ENCODE results near the gene C1QTNF9B. TPM values are rescaled to one million over a fixed set of nuclear protein-coding genes. Genes with fewer than 3 reads are reported as not detected.
"Not testable (repeated sequence)": the region's sequence is repeated elsewhere in the genome, so short reads cannot be mapped to it uniquely, and the experiment has no call there.

The C1QTNF9B gene
- polyA plus RNA-seq (2011; rRNA removed) = not detected in 2 replicates
- not detected in 2 replicates for polyA plus RNA-seq (2012; cell fraction: cytosol; rRNA removed)
- not detected in 2 replicates for polyA plus RNA-seq (2012; cell fraction: nucleus; rRNA removed)
- not detected in 3 replicates for polyA plus RNA-seq (2017; fragmentation: RNase III; extraction: RNeasy Plus Mini Kit Qiagen cat#74134 plus additional on column Dnase treatment)
- not detected in 2 replicates for polyA minus RNA-seq (2011; rRNA and poly(A)+ RNA removed)

DNA sequence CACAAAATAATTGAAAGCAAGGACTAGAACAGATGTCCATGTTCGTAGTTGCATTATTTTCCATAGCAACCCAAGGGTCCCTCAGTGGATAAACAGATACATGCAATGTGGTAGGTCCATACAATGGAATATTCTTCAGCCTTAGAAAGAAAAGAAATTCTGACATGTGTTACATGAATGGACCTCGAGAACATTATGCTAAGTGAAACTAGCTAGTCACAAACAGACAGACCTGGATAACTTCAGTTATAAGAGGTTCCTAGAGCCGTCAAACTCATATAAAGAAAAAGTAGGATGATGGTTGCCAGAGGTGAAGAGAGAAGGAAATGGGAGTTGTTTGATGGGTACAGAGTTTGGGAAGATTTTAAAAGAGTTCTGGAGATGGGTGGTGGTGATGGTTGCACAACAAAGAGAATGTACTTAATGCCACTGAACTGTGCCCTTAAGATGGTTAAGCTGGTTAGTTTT is at the start of gene C1QTNF9B:
Gene C1QTNF9B, minus strand, starts transcription at position 51 of the 468 bp plus-strand sequence.
- H3K4me3 ChIP-seq; ATAC-seq; CTCF ChIA-PET; H3K4me1 ChIP-seq; H3K4me2 ChIP-seq; DNase-seq (ENCODE audit: low read depth in 1 of 2, low spot score in 1 of 2); H3K9me3 ChIP-seq; FAIRE-seq; H3K27ac ChIP-seq; POLR2A ChIA-PET: not testable (repeated sequence)
- 30% methylated on average over 3 of the region's 3 CpGs for WGBS (ENCODE audit: missing lambda C conversion rate)

DNA sequence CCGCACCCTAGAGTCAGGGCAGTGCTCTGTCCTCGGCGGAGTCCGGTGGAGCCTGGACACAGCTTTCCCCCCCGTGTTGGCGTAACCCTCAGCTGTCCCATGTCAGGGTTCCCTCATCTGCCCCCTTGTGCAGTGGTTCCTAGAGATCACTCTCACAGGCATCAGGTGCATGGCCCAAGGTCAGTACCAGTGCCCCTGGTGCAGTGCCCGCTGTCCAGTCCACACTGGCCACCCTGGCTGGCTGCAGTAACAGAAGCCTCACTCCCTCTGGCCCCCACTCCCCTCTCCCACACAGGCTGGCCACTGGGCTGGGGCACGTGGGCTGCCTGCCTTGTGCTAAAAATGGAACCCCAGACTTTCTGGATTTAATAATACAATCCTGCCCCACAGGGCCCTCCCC is 49.6 kb upstream of the C1QTNF9B start:
- no peak overlapping the region for H3K4me3 ChIP-seq
- H3K4me2 ChIP-seq = no peak overlapping the region
- ATAC-seq (no peak), DNase-seq (ENCODE audit: low read depth in 1 of 2, low spot score in 1 of 2) (no peak), FAIRE-seq (no peak)
- 20% methylated on average over 1 of the region's 8 CpGs for WGBS (ENCODE audit: missing lambda C conversion rate)
- no peak overlapping the region for H3K27ac ChIP-seq
- TF ChIP-seq FOSB (CRISPR knock-in tag; IDR thresholded peaks at IDR 0.05) = no peak
- TF ChIP-seq POLR2AphosphoS2 (conservative IDR thresholded peaks at IDR 0.05; ENCODE audit: low read length) = no peak
- no peak for TF ChIP-seq KDM1A (IDR thresholded peaks at IDR 0.05; ENCODE audit: low read depth)
- no peak for TF ChIP-seq JUN (IDR thresholded peaks at IDR 0.05)
- POLR2A ChIA-PET = no interaction called here
- no peaks in the 10 kb centered on the region for H3K4me1 ChIP-seq
- CTCF ChIA-PET = interaction anchor here (5.7 kb wide), 1 partner anchor 13 kb away, joined by 40 read pairs; no protein-coding TSS in a partner anchor
- no peaks in the 10 kb centered on the region for H3K9me3 ChIP-seq

DNA sequence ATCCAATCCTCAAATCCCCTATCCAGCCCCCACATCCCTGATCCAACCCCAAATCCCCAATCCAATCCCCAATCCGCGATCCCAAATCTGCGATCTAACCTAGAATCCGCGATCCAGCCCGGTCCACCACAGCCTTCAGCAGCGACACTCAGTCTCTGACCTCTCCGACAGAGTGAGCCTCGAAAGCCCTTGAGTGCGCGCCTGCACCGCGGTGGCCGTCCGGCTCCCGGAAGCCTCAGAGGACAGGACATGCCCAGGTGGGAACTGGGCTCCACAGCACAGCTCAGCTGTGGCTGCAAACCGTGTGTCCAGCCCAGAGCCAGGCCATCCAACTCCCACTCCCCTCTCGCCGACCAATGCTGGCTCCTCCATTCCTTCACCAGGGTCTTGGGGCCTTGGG is 48.8 kb upstream of the C1QTNF9B start:
- no peak overlapping the region for H3K27ac ChIP-seq
- H3K4me3 ChIP-seq = no peak overlapping the region
- H3K4me2 ChIP-seq = no peak overlapping the region
- H3K9me3 ChIP-seq = no peaks in the 10 kb centered on the region
- WGBS (ENCODE audit: missing lambda C conversion rate) = 88% methylated on average over 19 of the region's 19 CpGs
- no peak for TF ChIP-seq KDM1A (IDR thresholded peaks at IDR 0.05; ENCODE audit: low read depth)
- no peak for TF ChIP-seq KDM5A (IDR thresholded peaks at IDR 0.05)
- TF ChIP-seq ELK1 (IDR thresholded peaks at IDR 0.05; ENCODE audit: low read depth, low read length) = no peak
- no peak for TF ChIP-seq ZFP36 (IDR thresholded peaks at IDR 0.05; ENCODE audit: borderline replicate concordance, partially characterized antibody)
- no peak for TF ChIP-seq FOSB (CRISPR knock-in tag; IDR thresholded peaks at IDR 0.05)
- no peak for TF ChIP-seq CHD2 (IDR thresholded peaks at IDR 0.05; ENCODE audit: low read length, partially characterized antibody)
- TF ChIP-seq HDAC2 (IDR thresholded peaks at IDR 0.05) = no peak
- TF ChIP-seq CBX2 (IDR thresholded peaks at IDR 0.05; ENCODE audit: borderline replicate concordance, low read depth) = no peak
- no peak for TF ChIP-seq MAFK (IDR thresholded peaks at IDR 0.05; ENCODE audit: partially characterized antibody)
- no peak for TF ChIP-seq GATA3 (IDR thresholded peaks at IDR 0.05; ENCODE audit: borderline replicate concordance)
- H3K4me1 ChIP-seq = no peaks in the 10 kb centered on the region
- FAIRE-seq (no peak), DNase-seq (ENCODE audit: low read depth in 1 of 2, low spot score in 1 of 2) (no peak), ATAC-seq (no peak)
- POLR2A ChIA-PET = no interaction called here
- CTCF ChIA-PET = no interaction called here

GRCh38 chr13:23945612-23946011 is 48.3 kb upstream of the C1QTNF9B start:
- Histone ChIP-seq H3K4me2 (no peak overlapping the region), H3K27ac (no peak overlapping the region), H3K9me3 (no peaks in the 10 kb centered on the region), H3K4me3 (no peak overlapping the region), H3K4me1 (no peaks in the 10 kb centered on the region)
- POLR2A ChIA-PET = no interaction called here
- 78% methylated on average over 4 of the region's 28 CpGs for WGBS (ENCODE audit: missing lambda C conversion rate)
- CTCF ChIA-PET = no interaction called here
- TF ChIP-seq CBX2 (IDR thresholded peaks at IDR 0.05; ENCODE audit: borderline replicate concordance, low read depth) (no peak), MAFK (IDR thresholded peaks at IDR 0.05; ENCODE audit: partially characterized antibody) (no peak), KDM1A (IDR thresholded peaks at IDR 0.05; ENCODE audit: low read depth) (no peak), HOXB13 (CRISPR knock-in tag; IDR thresholded peaks at IDR 0.05; ENCODE audit: low read depth) (no peak), RCOR1 (IDR thresholded peaks at IDR 0.05; ENCODE audit: low read depth, low read length) (no peak)
- TF ChIP-seq, protein P1, sequence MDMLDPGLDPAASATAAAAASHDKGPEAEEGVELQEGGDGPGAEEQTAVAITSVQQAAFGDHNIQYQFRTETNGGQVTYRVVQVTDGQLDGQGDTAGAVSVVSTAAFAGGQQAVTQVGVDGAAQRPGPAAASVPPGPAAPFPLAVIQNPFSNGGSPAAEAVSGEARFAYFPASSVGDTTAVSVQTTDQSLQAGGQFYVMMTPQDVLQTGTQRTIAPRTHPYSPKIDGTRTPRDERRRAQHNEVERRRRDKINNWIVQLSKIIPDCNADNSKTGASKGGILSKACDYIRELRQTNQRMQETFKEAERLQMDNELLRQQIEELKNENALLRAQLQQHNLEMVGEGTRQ (IDR thresholded peaks at IDR 0.05) = no peak
- TF ChIP-seq, protein P2, sequence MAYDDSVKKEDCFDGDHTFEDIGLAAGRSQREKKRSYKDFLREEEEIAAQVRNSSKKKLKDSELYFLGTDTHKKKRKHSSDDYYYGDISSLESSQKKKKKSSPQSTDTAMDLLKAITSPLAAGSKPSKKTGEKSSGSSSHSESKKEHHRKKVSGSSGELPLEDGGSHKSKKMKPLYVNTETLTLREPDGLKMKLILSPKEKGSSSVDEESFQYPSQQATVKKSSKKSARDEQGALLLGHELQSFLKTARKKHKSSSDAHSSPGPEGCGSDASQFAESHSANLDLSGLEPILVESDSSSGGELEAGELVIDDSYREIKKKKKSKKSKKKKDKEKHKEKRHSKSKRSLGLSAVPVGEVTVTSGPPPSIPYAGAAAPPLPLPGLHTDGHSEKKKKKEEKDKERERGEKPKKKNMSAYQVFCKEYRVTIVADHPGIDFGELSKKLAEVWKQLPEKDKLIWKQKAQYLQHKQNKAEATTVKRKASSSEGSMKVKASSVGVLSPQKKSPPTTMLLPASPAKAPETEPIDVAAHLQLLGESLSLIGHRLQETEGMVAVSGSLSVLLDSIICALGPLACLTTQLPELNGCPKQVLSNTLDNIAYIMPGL (CRISPR knock-in tag; IDR thresholded peaks at IDR 0.05; ENCODE audit: borderline replicate concordance) = no peak
- ATAC-seq = no peak
- FAIRE-seq = no peak
- no peak for DNase-seq (ENCODE audit: low read depth in 1 of 2, low spot score in 1 of 2)

Data from A549 (cell line).